Measurements from ENCODE around the gene UTRN. TPM values are rescaled to one million over a fixed set of nuclear protein-coding genes. Genes with fewer than 3 reads are reported as not detected.

The UTRN gene
- total RNA-seq, 4 donors from 2014 or later, result 86.8 to 336 (median 231) TPM

GRCh38 chr6:144268794-144269349 lies 16.3 kb upstream of the UTRN start:
- DNase-seq, result no peak
- H3K9me3 ChIP-seq, result no peaks in the 10 kb centered on the region
- H3K27me3 ChIP-seq, result no peaks in the 10 kb centered on the region
- H3K27ac ChIP-seq, result no peak overlapping the region
- no peak for TF ChIP-seq POLR2A (IDR thresholded peaks at IDR 0.05)
- H3K4me3 ChIP-seq, result no peak overlapping the region
- H3K4me1 ChIP-seq, result peaks cover 0 to 11% of the 10 kb centered on the region in 2 donors
- no peaks in the 10 kb centered on the region for H3K36me3 ChIP-seq
- intact Hi-C loops (cut with DNase I; ENCODE audit: low total_unique reads), result no loop called here

DNA sequence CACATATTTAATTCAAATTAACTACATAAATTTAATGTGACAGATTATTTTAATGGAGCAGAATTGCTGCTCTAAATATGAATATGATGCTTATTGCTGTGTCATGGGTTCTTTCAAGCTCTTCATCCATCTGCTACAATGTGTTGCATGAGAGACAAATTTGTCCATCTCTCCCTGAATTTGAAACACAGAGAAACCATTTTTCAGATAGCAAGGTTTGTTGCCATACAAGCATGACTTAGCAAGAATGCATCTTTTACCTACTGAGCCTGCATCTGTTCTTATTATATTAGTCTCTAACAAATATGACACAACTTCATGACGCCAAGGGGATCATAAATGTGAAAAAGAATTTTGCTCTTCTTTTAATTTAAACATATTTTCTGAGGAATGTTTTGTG lies 8.0 kb upstream of the UTRN start:
- intact Hi-C loops (cut with DNase I; ENCODE audit: low total_unique reads), result no loop called here
- no peaks in the 10 kb centered on the region for H3K27me3 ChIP-seq

GRCh38 chr6:144277605-144278227 lies 7.4 kb upstream of the UTRN start:
- no peaks in the 10 kb centered on the region for H3K4me1 ChIP-seq
- DNase-seq, result no peak
- TF ChIP-seq, protein P1, sequence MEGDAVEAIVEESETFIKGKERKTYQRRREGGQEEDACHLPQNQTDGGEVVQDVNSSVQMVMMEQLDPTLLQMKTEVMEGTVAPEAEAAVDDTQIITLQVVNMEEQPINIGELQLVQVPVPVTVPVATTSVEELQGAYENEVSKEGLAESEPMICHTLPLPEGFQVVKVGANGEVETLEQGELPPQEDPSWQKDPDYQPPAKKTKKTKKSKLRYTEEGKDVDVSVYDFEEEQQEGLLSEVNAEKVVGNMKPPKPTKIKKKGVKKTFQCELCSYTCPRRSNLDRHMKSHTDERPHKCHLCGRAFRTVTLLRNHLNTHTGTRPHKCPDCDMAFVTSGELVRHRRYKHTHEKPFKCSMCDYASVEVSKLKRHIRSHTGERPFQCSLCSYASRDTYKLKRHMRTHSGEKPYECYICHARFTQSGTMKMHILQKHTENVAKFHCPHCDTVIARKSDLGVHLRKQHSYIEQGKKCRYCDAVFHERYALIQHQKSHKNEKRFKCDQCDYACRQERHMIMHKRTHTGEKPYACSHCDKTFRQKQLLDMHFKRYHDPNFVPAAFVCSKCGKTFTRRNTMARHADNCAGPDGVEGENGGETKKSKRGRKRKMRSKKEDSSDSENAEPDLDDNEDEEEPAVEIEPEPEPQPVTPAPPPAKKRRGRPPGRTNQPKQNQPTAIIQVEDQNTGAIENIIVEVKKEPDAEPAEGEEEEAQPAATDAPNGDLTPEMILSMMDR (IDR thresholded peaks at IDR 0.05), result no peak
- TF ChIP-seq POLR2A (IDR thresholded peaks at IDR 0.05), result no peak

More for the DNA sequence above, 8.0 kb upstream of the UTRN start:
- Histone ChIP-seq H3K9me3 (no peaks in the 10 kb centered on the region), H3K4me3 (no peak overlapping the region), H3K4me1 (no peaks in the 10 kb centered on the region), H3K36me3 (no peaks in the 10 kb centered on the region), H3K27ac (no peak overlapping the region)
- TF ChIP-seq, protein P1 (IDR thresholded peaks at IDR 0.05), result no peak
- no peak for TF ChIP-seq POLR2A (IDR thresholded peaks at IDR 0.05)
- DNase-seq, result no peak

DNA sequence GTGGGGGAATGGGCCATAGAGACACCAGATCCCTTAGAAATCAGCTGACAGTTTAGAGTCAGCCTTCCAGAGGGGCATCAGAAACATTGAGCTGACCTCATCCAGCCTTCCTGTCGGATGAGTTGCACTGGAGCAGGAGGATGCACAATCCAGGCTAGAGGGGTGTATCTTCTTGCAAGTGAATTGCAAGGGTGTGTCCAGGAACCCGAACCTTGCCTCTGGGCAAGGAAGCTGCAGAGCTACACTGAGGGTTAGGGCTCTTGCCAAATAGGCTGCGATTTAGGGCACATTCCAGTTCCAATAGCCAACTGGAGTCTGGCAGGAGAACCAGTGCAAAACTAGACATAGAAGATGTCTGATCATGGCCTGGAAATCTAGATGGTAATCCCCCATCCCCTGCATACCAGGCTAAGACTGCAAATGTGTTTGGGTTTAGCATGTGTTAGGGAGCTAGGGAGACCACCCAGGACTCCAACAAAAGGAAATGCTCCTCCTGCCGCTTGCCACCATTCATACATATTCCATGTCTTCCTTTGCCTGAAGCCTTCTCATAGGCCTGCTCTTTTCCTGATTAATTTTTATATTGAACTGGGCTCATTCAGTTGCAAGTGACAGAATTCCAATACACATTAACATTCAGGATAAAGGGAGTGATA lies 6.3 kb upstream of the UTRN start:
- H3K4me1 ChIP-seq, result peaks cover 0 to 1% of the 10 kb centered on the region in 2 donors
- no peak overlapping the region for H3K4me3 ChIP-seq
- no peaks in the 10 kb centered on the region for H3K9me3 ChIP-seq
- TF ChIP-seq, protein P1 (IDR thresholded peaks at IDR 0.05), result no peak
- TF ChIP-seq POLR2A (IDR thresholded peaks at IDR 0.05), result no peak
- intact Hi-C loops (cut with DNase I; ENCODE audit: low total_unique reads), result no loop called here
- H3K36me3 ChIP-seq, result no peaks in the 10 kb centered on the region
- no peak overlapping the region for H3K27ac ChIP-seq
- no peak for DNase-seq
- H3K27me3 ChIP-seq, result no peaks in the 10 kb centered on the region

More at GRCh38 chr6:144277605-144278227, 7.4 kb upstream of the UTRN start:
- Histone ChIP-seq H3K36me3 (no peaks in the 10 kb centered on the region), H3K9me3 (no peaks in the 10 kb centered on the region), H3K27me3 (no peaks in the 10 kb centered on the region), H3K4me3 (no peak overlapping the region), H3K27ac (no peak overlapping the region)
- intact Hi-C loops (cut with DNase I; ENCODE audit: low total_unique reads), result no loop called here

GRCh38 chr6:144279484-144280150 lies 5.5 kb upstream of the UTRN start:
- H3K36me3 ChIP-seq, result no peaks in the 10 kb centered on the region
- no peak overlapping the region for H3K4me3 ChIP-seq
- intact Hi-C loops (cut with DNase I; ENCODE audit: low total_unique reads), result loop anchor here (10.0 kb wide), 1 partner anchor 65 kb away; no protein-coding TSS in a partner anchor
- TF ChIP-seq, protein P1 (IDR thresholded peaks at IDR 0.05), result no peak
- TF ChIP-seq POLR2A (IDR thresholded peaks at IDR 0.05), result no peak
- H3K9me3 ChIP-seq, result no peaks in the 10 kb centered on the region
- peaks cover 0 to 3% of the 10 kb centered on the region in 2 donors for H3K4me1 ChIP-seq
- no peaks in the 10 kb centered on the region for H3K27me3 ChIP-seq
- no peak for DNase-seq
- no peak overlapping the region for H3K27ac ChIP-seq
